HepG2 (cell line): ENCODE data around the gene IL17F. TPM values are rescaled to one million over a fixed set of nuclear protein-coding genes. Genes with fewer than 3 reads are reported as not detected.

ENCODE experiments used
- ATAC-seq: fragments of 200-7000 bp; cut with Tn5 transposase; 3 replicates; pipeline ENCODE4 v1.9.1; 2020; ENCODE audit warnings: mild to moderate bottlenecking, moderate library complexity
- BruUV-seq: library from RNA; stranded (reverse); fragments of 400-500 nt; replicated peaks from 2 replicates; lab custom pipeline; 2021; lab: Mats Ljungman, UMichigan
- CTCF ChIA-PET: fragments of 300-600 bp; formaldehyde crosslinking; extraction: SDS; loops from one replicate; lab custom pipeline; 2021; ENCODE audit warnings: low total read pairs, inconsistent platforms, low intra/inter-chr PET ratio; lab: Yijun Ruan, JAX
- POLR2A ChIA-PET: fragments of 350-600 bp; sonication (Branson Sonifier 250); formaldehyde crosslinking; loops from one replicate; lab custom pipeline; 2020; ENCODE audit warnings: antibody characterized with exemption, inconsistent platforms; lab: Yijun Ruan, JAX
- DNase-seq: peaks from one replicate; pipeline ENCODE4 v3.0.0-alpha.2; 2015; ENCODE audit warnings: low spot score
- FAIRE-seq: peaks from 3 replicates; lab custom pipeline; 2011; peaks lifted over from hg19 to GRCh38; lab: Jason Lieb, UNC
- H2AFZ ChIP-seq: one replicate; pipeline ENCODE4 v1.6.1; 2011; ENCODE audit warnings: low read length, inconsistent platforms
- H3K27ac ChIP-seq: fragments of 300-600 bp; 3 replicates; pipeline ENCODE4 v1.8.0; 2011; ENCODE audit warnings: mixed run types, mild to moderate bottlenecking, mixed read lengths, low read length, inconsistent platforms; ENCODE audit not compliant: insufficient read depth; ENCODE audit errors: extremely low read length
- H3K27me3 ChIP-seq, 2 experiments: fragments of 200-600 bp in 1 of 2; 2 replicates in 1 of 2; 3 replicates in 1 of 2; pipeline versions ENCODE4 v1.6.0 to v1.8.0; 2011; ENCODE audit warnings: low read length in 2 of 2, mild to moderate bottlenecking in 2 of 2, moderate library complexity in 2 of 2, inconsistent platforms in 1 of 2; ENCODE audit not compliant: insufficient read depth in 2 of 2, control insufficient read depth in 1 of 2
- H3K36me3 ChIP-seq, 2 experiments: fragments of 200-600 bp in 1 of 2; replicated peaks in 1 of 2; 2 replicates in 1 of 2; 3 replicates in 1 of 2; pipeline versions ENCODE4 v1.5.1 to v1.8.0; 2011; ENCODE audit warnings: low read length in 2 of 2, inconsistent platforms in 1 of 2; ENCODE audit not compliant: insufficient read depth in 2 of 2, control insufficient read depth in 1 of 2
- H3K4me1 ChIP-seq: 2 replicates; pipeline ENCODE4 v1.5.1; 2012; ENCODE audit warnings: low read length, inconsistent platforms; ENCODE audit not compliant: insufficient read depth
- H3K4me2 ChIP-seq: 2 replicates; pipeline ENCODE4 v1.6.0; 2011; ENCODE audit warnings: low read depth, low read length, inconsistent platforms
- H3K4me3 ChIP-seq, 3 experiments: fragments of 200-600 bp in 1 of 3; sonication (generic), shearing (Covaris generic) in 1 of 3; replicated peaks in 1 of 3; 2 replicates each; pipeline ENCODE4 v1.5.1; 2011 to 2016; ENCODE audit warnings: low read length in 3 of 3, inconsistent platforms in 2 of 3, low read depth in 2 of 3, mild to moderate bottlenecking in 2 of 3, control low read depth in 1 of 3, mixed read lengths in 1 of 3; ENCODE audit not compliant: insufficient read depth in 1 of 3
- H3K79me2 ChIP-seq: one replicate; pipeline ENCODE4 v1.6.1; 2011; ENCODE audit warnings: low read length, inconsistent platforms; ENCODE audit not compliant: insufficient read depth
- H3K9ac ChIP-seq: 2 replicates; pipeline ENCODE4 v1.6.0; 2011; ENCODE audit warnings: mild to moderate bottlenecking, low read depth, low read length, inconsistent platforms; ENCODE audit not compliant: insufficient read depth
- H3K9me3 ChIP-seq: 2 replicates; pipeline ENCODE4 v1.5.1; 2012; ENCODE audit warnings: mild to moderate bottlenecking, low read length
- H4K20me1 ChIP-seq: 2 replicates; pipeline ENCODE4 v1.6.0; 2011; ENCODE audit warnings: inconsistent platforms, mild to moderate bottlenecking, low read length, moderate library complexity; ENCODE audit not compliant: insufficient read depth
- ELF4 ChIP-seq: sonication (generic); formaldehyde crosslinking; IDR thresholded peaks from 2 replicates; pipeline ENCODE4 v1.5.0; 2020; ENCODE audit warnings: missing genetic modification reagents, mild to moderate bottlenecking, moderate library complexity, borderline replicate concordance
- ERF ChIP-seq: IDR thresholded peaks from 2 replicates; pipeline ENCODE4 v1.6.1; 2018; ENCODE audit warnings: missing biosample characterization, missing genetic modification reagents
- ETV5 ChIP-seq: IDR thresholded peaks from 2 replicates; pipeline ENCODE4 v1.6.1; 2018; ENCODE audit warnings: missing biosample characterization, missing genetic modification reagents, inconsistent platforms, borderline replicate concordance
- GATAD2A ChIP-seq: IDR thresholded peaks from 2 replicates; pipeline ENCODE4 v1.6.1; 2016
- NR1H2 ChIP-seq: sonication (generic); formaldehyde crosslinking; IDR thresholded peaks from 2 replicates; pipeline ENCODE4 v1.8.1; 2022; ENCODE audit warnings: low read depth, missing genetic modification reagents, borderline replicate concordance
- POLR2A ChIP-seq, 2 experiments: IDR thresholded peaks; 2 replicates each; pipeline ENCODE4 v1.6.1; 2011; ENCODE audit warnings: low read depth in 2 of 2, low read length in 2 of 2, mild to moderate bottlenecking in 1 of 2, moderate library complexity in 1 of 2; ENCODE audit not compliant: insufficient read depth in 1 of 2
- RBFOX2 ChIP-seq: fragments of 200-400 bp; formaldehyde crosslinking; IDR thresholded peaks from 2 replicates; pipeline ENCODE4 v1.6.1; 2017; ENCODE audit warnings: low read depth, mild to moderate bottlenecking, low read length
- SAP130 ChIP-seq: IDR thresholded peaks from 2 replicates; pipeline ENCODE4 v1.6.1; 2016; ENCODE audit warnings: low read depth
- SP1 ChIP-seq, 2 experiments: fragments of 450-650 bp in 1 of 2; sonication (generic) in 1 of 2; formaldehyde crosslinking in 1 of 2; IDR thresholded peaks; 2 replicates each; pipeline versions ENCODE4 v1.4.0 to v1.6.1; 2016 to 2020; ENCODE audit warnings: missing genetic modification reagents in 1 of 2
- TCF7L2 ChIP-seq: IDR thresholded peaks from 2 replicates; pipeline ENCODE4 v1.6.1; 2011; ENCODE audit warnings: mild to moderate bottlenecking, low read depth, low read length, moderate library complexity
- TFAP4 ChIP-seq: sonication (generic); IDR thresholded peaks from 2 replicates; pipeline ENCODE4 v1.6.1; 2016; ENCODE audit warnings: low read depth, borderline replicate concordance
- TGIF2 ChIP-seq: IDR thresholded peaks from 2 replicates; pipeline ENCODE4 v1.6.1; 2016; ENCODE audit warnings: control low read depth, missing compliant biosample characterization
- THAP9 ChIP-seq: sonication (generic); formaldehyde crosslinking; IDR thresholded peaks from 2 replicates; pipeline ENCODE4; 2020; ENCODE audit warnings: missing genetic modification reagents, mild to moderate bottlenecking, borderline replicate concordance
- ZBTB20 ChIP-seq: sonication (generic); formaldehyde crosslinking; IDR thresholded peaks from 2 replicates; pipeline ENCODE4 v1.8.1; 2023; ENCODE audit warnings: missing genetic modification reagents, low read depth, mild to moderate bottlenecking, borderline replicate concordance
- ZNF17 ChIP-seq: sonication (generic); formaldehyde crosslinking; IDR thresholded peaks from 2 replicates; pipeline ENCODE4 v1.5.0; 2020; ENCODE audit warnings: mild to moderate bottlenecking, missing genetic modification reagents
- ZNF605 ChIP-seq: sonication (generic); formaldehyde crosslinking; IDR thresholded peaks from 2 replicates; pipeline ENCODE4 v1.8.0; 2022; ENCODE audit warnings: mild to moderate bottlenecking, missing genetic modification reagents
- whole genome bisulfite sequencing: methylation state at CpG from one replicate; pipeline ENCODE4 v1.1.6; 2017; ENCODE audit warnings: low lambda C conversion rate; 5-methylcytosine and 5-hydroxymethylcytosine counted together
- in situ Hi-C: cut with HindIII; loops from 2 replicates; pipeline ENCODE4 v1.10.0; 2017; ENCODE audit warnings: low pct_unique_long_range_greater_than_20kb; ENCODE audit not compliant: extremely low pct_ligation_motif_present
- intact Hi-C: fragments of 100-400 bp; cut with micrococcal nuclease; formaldehyde crosslinking; loops from one replicate; pipeline ENCODE4 v1.10.0; 2022; ENCODE audit not compliant: unreplicated experiment
- polyA plus RNA-seq, 8 experiments: library from polyadenylated mRNA; depleted of rRNA in 3 of 8; stranded (reverse) in 7 of 8; unstranded in 1 of 8; fragments of >200 nt; fragmentation: Illumina TruSeq in 4 of 8; extraction: Trizol in 4 of 8; gene quantifications; 2 replicates each; pipeline versions ENCODE4 v1.2.1 to v1.2.3, GENCODE V29; 2011 to 2016; ENCODE audit warnings: low read depth in 4 of 8, missing spikeins in 1 of 8, mixed read lengths in 1 of 8; ENCODE audit not compliant: insufficient read depth in 1 of 8
- total RNA-seq, 5 experiments: library from RNA; depleted of rRNA; stranded (reverse); fragments of >200 nt; fragmentation: Illumina TruSeq; extraction: Trizol; gene quantifications; 2 replicates each; pipeline ENCODE4 v1.2.3, GENCODE V29; 2016; ENCODE audit warnings: low read depth in 1 of 5

The IL17F gene
- total and polyA plus RNA-seq, 2 of the 13 experiments (the other 11 are each of a cell fraction or from before 2014, with no cell fraction given): not detected

- Histone ChIP-seq H3K9me3 (no peaks in the 10 kb centered on the region), H3K4me2 (peak overlapping the region; percentile 94), H2AFZ (no peak overlapping the region), H4K20me1 (no peaks in the 10 kb centered on the region; the same call in 1 of the 2 replicates), H3K9ac (peak overlapping the region; percentile 86), H3K27ac (peak overlapping the region; percentile 86), H3K79me2 (peaks cover 61% of the 10 kb centered on the region), H3K4me3 (peak overlapping the region; percentile 80 to 94 (median 90)), H3K27me3 (no peaks in the 10 kb centered on the region; a peak in 1 of 5 replicates), H3K4me1 (peaks cover 82% of the 10 kb centered on the region), H3K36me3 (peaks cover 19 to 48% of the 10 kb centered on the region in 2 experiments)
- POLR2A ChIA-PET: interaction anchor here (0.9 to 1.3 kb wide), 3 partner anchors 9 to 69 kb away, joined by 3 read pairs; no protein-coding TSS in a partner anchor
- TF ChIP-seq POLR2A (IDR thresholded peaks at IDR 0.05; ENCODE audit: insufficient read depth in 1 of 2, low read depth in 2 of 2, low read length in 2 of 2): 0 out of 4 replicates have a peak, but pooled peaks of 1 of the 2 experiments have one; percentile 27
- no peak for TF ChIP-seq NR1H2 (CRISPR knock-in tag)
- TF ChIP-seq GATAD2A (CRISPR knock-in tag): 0 out of 2 replicates have a peak, but pooled peaks have one; percentile 8
- peak; percentile 52; the same call in 1 of the 2 replicates for TF ChIP-seq TFAP4
- peak; percentile 90; the same call in 1 of the 2 replicates for TF ChIP-seq TGIF2 (CRISPR knock-in tag)
- TF ChIP-seq TCF7L2: no peak
- TF ChIP-seq SAP130 (CRISPR knock-in tag): peak; percentile 60
- in situ Hi-C loops: loop anchor here (10.0 kb wide), 1 partner anchor 382 kb away; no protein-coding TSS in a partner anchor
- CTCF ChIA-PET: no interaction called here
- ATAC-seq (no peak), FAIRE-seq (no peak), DNase-seq (no peak)
- WGBS: 33% methylated on average over 6 of the region's 6 CpGs
- intact Hi-C loops: loop anchor here (5.0 to 10.0 kb wide), 2 partner anchors 314 to 712 kb away; partner anchors contain the start of gene GSTA4
- no TSS peak for BruUV-seq
Observed at GRCh38 chr6:52283111-52283510, 38.8 kb upstream of the IL17F start.

GRCh38 chr6:52276130-52276529, 31.8 kb upstream of the IL17F start:
- no peak for DNase-seq
- H4K20me1 ChIP-seq: no peaks in the 10 kb centered on the region; the same call in 1 of the 2 replicates
- in situ Hi-C loops: no loop called here
- intact Hi-C loops: no loop called here
- peaks cover 28% of the 10 kb centered on the region for H3K79me2 ChIP-seq
- H3K4me3 ChIP-seq: no peak overlapping the region
- no peaks in the 10 kb centered on the region for H3K9me3 ChIP-seq
- no peak overlapping the region for H3K27ac ChIP-seq
- no peak overlapping the region for H3K4me2 ChIP-seq
- H3K4me1 ChIP-seq: peaks cover 50% of the 10 kb centered on the region
- BruUV-seq: no TSS peak
- no peak for ATAC-seq
- ChIA-PET POLR2A (no interaction called here), CTCF (no interaction called here)
- no peaks in the 10 kb centered on the region for H3K27me3 ChIP-seq
- peaks cover 35 to 96% of the 10 kb centered on the region in 2 experiments for H3K36me3 ChIP-seq
- no peak overlapping the region for H2AFZ ChIP-seq
- WGBS: over 99% methylated on average over 10 of the region's 10 CpGs
- no peak overlapping the region for H3K9ac ChIP-seq
- no peak for FAIRE-seq
- no peak for TF ChIP-seq ETV5
- no peak for TF ChIP-seq ZNF605 (CRISPR knock-in tag)
- no peak for TF ChIP-seq ZNF17 (CRISPR knock-in tag)
- no peak for TF ChIP-seq ERF (CRISPR knock-in tag)
- TF ChIP-seq ELF4 (CRISPR knock-in tag): no peak
- no peak for TF ChIP-seq THAP9 (CRISPR knock-in tag)
- no peak for TF ChIP-seq ZBTB20 (CRISPR knock-in tag)
- TF ChIP-seq RBFOX2: peak; percentile 40; the same call in 1 of the 2 replicates
- no peak for TF ChIP-seq SP1 (IDR thresholded peaks at IDR 0.05)
- no peak for TF ChIP-seq SP1 (CRISPR knock-in tag; IDR thresholded peaks at IDR 0.05)
